RPMI8226 (cell line): Measurements from ENCODE around the gene TMEM87A.
"Not testable (repeated sequence)": the region's sequence is repeated elsewhere in the genome, so short reads cannot be mapped to it uniquely, and the experiment has no call there.

Experiments used
- DNase-seq: peaks from one replicate; pipeline ENCODE4 v3.0.0-alpha.2; 2015

TMEM87A gene, protein sequence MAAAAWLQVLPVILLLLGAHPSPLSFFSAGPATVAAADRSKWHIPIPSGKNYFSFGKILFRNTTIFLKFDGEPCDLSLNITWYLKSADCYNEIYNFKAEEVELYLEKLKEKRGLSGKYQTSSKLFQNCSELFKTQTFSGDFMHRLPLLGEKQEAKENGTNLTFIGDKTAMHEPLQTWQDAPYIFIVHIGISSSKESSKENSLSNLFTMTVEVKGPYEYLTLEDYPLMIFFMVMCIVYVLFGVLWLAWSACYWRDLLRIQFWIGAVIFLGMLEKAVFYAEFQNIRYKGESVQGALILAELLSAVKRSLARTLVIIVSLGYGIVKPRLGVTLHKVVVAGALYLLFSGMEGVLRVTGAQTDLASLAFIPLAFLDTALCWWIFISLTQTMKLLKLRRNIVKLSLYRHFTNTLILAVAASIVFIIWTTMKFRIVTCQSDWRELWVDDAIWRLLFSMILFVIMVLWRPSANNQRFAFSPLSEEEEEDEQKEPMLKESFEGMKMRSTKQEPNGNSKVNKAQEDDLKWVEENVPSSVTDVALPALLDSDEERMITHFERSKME

DNA sequence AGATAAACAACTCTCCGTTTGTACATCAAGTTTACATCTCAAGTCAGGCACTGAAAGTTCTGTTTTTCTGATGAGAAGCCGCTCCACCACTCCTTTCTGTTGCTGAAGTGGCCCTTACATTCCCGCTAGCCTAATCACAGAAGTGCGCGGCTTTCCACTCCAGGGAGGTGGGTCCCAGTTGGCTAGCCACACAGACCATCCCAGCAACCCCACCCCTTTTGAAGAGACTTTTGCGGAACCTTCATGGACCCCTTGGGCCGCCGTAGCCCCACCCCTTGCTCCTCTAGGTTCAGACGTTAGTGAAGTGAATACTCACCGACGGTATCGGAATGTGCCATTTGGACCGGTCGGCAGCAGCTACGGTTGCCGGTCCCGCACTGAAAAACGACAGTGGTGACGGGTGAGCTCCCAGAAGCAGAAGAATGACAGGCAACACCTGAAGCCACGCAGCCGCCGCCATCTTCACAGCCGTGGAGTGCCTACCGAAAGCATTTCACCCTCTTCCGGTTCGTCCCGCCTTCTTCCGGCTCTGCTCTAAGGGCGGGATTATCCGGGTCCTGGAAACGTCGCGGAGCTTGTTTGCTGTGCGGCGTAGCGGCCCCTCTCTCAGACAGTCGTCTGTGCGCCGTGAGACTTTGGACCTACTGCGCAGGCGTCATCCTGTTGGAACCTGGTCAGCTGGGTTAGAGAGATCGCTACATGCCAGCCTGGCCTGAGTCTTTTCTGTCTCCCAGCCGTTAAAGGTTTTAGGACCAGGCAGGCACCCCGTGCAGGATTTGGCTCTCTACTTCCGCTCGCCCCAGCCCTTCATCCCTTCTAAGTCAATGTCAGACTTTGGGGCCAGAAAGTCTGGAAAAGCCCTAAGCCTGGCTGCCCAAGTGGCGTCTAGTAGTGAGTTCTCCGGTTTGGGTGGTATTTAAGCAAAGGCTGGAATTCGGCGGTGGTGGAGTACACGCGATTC is at the start of gene TMEM87A, which contains the start of gene GANC:
TSS of gene TMEM87A (minus strand) at position 495 of the 961 bp plus-strand sequence. CDS start at position 460, 35 bp downstream.
TSS of gene GANC (plus strand) at position 263 of the 961 bp plus-strand sequence. CDS start 1,281 bp downstream, outside the sequence.
- DNase-seq: peak; percentile 95

DNA sequence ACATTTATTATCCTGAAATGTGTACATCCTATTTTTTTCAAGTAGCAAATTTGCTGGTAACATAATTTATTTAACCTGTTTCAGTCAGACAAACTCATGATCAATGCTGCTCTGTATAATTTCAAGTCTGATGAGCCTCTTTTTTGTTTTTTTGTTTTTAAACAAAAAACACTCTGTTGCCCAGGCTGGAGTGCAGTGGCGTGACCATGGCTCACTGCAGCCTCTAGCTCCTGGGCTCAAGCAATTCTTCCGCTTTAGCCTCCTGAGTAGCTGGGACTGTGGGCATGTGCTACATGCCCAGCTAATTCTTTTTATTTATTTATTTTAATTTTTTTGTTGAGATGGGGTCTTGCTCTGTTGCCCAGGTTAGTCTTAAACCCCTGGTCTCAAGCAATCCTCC is 46.0 kb upstream of the TMEM87A start:
- DNase-seq: no peak

DNA sequence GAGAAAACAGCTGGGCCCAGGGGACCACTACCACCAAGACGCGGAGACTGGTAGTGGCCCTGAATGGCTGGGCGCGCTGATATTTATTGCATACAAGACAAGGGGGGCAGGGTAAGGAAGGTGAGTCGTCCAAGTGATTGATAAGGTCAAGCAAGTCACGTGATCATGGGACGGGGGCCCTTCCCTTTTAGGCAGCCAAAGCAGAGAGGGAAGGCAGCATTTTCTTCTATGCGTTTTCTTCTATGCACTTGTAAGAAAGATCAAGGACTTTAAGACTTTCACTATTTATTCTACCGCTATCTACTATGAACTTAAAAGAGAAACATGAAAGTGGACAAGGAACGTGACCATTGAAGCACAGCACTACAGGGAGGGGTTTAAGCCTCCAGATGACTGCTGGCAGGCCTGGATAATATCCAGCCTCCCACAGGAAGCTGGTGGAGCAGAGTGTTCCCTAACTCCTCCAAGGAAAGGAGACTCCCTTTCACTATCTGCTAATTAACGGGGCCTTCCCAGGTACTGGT is 43.1 kb upstream of the TMEM87A start:
- not testable (repeated sequence) for DNase-seq

DNA sequence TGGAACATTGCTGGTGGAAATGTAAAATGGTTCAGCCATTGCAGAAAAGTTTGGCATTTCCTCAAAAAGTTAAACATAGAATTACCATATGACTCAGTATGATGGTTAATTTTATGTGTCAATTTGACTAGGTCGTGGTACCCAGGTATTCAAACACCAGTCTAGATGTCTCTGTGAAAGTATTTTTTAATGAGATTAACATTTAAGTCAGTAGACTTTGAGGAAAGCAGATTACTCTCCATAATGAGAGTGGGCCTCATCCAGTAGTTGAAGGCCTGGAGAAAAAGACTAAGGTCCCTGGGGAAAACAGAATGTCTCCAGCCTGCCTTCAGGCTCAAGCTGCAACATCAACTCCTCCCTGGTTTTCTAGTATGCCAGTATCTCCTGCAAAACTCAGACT is 42.3 kb upstream of the TMEM87A start:
- DNase-seq: no peak

DNA sequence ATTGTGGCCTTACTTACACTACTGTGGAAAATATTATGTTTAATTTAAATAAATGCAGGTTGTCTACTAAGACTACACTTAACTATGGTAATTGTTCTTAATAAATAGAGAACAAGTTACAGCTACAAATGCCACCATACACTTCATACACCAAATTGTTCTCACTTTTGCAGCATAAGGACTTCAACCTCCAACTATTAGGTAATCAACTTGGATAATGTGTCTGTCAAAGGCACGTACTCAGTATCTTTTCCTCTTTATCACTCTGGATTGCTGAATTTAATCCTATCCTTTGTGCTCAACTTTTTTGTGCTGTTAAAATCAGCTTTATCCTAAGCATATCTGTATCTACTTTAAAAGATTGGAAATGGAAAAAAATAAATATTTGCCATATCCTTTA is 41.6 kb upstream of the TMEM87A start:
- no peak for DNase-seq

DNA sequence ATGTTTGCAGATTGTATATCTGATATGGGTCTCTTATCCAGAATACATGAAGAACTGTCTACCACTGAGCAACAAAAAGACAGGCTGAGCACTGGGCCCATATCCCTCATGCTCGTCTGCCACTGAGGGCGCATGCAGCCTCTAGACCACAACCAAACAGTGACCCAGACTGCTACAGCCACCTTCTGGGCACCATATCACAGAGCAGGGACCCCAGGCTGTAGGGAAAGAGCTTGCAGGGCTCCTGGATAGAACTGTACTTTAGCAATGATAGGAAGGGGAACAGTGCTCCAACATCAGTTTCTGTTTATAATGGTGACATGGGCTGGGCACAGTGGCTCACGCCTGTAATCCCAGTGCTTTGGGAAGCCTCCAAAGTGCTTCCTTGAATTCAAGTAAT is 40.2 kb upstream of the TMEM87A start:
- DNase-seq: no peak

DNA sequence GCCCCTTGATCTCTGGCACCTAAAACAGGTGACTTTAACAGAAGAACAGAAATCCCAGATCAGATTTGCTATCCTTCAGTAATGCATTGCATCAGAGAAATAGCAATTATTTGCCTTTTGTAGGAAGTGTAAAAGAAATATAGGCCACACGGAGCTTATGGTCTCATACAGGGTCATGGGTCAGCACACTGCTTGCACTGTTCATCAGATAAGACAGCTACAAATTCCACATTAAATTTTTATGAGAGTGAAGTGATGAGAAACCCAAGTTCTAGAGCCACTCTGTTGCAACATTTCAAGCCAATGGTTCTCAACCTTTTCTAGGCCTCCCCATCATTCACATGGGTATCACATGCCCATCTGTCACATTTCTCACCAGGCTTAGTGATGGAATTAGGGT is 33.4 kb upstream of the TMEM87A start:
- DNase-seq: no peak

DNA sequence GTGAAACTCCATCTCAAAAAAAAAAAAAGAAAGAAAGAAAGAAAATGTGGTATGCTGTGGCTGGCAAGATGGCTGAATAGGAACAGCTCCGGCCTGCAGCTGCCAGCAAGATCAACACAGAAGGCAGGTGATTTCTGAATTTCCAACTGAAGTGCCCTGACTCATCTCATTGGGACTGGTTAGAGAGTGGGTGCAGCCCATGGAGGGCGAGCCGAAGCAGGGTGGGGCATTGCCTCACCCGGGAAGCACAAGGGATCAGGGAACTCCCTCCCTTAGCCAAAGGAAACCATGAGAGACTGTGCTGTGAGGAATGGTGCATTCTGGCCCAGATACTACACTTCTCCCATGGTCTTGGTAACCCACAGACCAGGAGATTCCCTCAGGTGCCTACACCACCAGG is 27.8 kb upstream of the TMEM87A start:
- DNase-seq: not testable (repeated sequence)

DNA sequence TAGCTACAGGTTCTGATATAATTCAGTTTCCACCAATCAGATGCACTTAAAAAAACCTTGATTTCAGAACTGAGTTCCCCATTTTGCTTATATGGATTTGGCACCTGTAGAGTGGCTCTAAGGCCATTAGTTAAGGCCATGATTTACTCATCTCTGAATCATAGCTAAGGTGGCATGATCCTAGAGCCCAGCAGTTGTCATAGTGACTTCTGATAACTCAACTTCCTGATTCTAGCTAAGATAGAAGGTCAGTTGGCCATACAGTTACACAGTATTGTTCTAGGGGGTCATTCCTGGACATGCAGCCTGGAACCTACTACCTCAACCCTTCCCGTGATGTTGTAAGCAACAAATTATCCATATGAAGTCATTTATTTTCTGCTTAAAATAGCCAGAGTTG is 15.9 kb upstream of the TMEM87A start:
- no peak for DNase-seq

DNA sequence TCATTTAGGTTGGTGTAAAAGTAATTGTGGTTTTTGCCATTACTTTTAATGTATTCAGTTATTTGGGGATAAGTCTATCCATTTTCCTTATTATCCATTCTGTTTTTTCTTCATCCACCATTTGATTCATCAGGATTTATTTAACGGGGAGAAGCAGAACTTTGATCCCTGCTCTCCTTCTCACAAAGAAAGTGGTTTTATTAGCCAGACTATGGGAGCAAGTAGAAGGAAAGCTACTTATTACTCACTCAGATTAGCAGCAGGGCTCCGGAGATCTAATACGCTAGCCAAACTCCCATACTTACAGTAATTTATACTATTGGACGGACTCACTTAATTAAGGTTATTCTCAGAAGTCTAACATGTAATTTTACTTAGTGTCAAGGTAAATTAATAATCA is 14.7 kb upstream of the TMEM87A start:
- DNase-seq: no peak

DNA sequence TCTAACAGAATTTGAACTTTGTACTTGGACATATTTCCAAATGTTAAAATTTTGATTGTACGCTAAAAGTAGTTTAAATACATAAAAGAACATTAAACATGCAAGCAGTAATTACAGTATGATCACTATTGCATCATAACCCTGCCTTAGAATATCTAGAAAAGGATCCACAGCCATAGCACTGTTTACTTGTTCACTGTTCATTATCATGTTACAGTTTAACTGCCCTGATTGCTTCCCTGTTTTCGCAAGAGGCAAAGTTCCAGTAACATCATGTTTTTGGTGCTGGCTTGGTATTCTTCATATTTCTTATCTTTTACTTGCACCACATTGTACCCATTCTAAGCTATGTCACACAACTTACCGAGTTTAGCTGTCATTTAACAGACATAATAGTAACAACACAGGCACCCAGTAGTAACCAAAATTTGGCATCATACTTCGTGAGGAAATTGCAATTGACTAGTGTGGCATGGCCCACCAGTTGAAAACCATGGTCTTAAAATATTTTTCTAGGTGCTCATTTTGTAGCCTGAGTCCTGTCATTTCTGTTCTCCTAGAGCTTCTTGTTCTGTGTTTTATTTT is 13.3 kb upstream of the TMEM87A start:
- DNase-seq: no peak

DNA sequence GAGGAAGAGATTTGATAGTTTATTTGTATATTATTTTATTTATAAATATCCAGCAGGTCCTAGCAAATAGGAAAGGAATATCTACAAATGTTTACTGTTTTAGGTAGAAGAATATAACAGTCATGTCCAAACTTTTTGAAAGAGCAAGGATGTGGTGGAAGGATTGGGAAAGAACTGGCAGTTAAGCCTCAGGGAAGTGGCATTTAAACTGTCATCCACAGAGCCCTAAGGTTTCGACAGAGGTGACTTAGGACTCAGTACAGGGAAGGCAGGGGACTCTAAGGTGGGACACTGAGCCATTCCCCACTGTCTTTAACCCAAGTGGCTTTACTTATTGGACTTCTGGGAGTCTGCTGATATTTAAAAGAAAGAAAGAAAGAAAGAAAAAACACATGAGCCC is 11.8 kb upstream of the TMEM87A start:
- DNase-seq: no peak

DNA sequence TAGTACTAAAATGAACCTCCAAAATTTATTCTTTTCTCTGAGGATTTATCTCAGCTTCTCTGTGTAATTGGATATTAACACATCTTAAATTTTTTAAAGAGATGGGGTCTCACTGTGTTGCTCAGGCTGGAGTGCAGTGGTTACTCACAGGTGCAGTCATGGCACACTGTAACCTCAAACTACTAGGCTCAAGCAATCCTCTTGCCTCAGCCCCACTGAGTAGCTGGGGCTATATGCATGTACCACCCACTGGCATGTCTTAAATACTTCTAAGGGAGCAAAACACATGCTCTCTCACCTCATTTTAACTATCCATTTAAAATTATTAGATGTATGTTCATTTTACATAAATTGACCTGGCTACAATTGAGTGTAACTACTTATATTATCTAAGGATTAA is 11.3 kb upstream of the TMEM87A start:
- DNase-seq: no peak

DNA sequence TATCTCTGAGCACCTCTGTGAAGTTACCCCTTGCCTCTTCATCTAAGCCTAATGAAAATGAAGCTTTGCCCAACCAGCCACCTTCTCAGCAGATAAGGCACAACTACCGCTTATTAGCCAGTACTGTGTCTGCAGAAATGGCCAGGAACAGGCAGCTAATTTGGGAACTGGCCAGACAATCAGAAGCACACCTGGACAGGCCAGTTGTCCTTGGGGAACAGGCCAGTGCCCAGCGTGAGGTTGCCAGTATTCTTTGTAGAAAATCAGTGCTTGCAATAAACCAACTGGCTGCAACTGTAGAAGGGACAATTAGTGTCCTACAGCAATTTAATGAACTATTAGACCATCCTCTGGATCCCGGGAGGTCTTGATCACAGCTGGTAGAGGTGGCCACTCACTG is 10.4 kb upstream of the TMEM87A start:
- DNase-seq: no peak

DNA sequence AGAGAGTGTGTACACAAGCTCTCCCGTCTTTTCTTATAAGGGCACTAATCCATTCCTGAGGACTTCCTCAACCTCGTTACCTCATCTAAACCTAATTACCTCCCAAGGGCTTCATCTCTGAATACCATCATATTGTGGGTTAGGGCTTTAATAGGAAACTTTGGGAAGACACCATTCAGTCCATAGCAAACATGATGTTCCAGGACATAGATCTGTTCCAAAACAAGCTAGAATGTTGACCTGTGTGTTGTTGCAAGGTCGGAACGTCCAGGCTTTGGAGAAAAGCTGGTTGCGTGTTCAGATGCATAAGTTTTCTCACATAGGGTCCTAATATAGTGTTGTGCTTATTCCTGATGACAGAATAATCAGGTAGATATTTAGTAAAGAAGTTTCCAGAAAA is 9.7 kb upstream of the TMEM87A start:
- no peak for DNase-seq

DNA sequence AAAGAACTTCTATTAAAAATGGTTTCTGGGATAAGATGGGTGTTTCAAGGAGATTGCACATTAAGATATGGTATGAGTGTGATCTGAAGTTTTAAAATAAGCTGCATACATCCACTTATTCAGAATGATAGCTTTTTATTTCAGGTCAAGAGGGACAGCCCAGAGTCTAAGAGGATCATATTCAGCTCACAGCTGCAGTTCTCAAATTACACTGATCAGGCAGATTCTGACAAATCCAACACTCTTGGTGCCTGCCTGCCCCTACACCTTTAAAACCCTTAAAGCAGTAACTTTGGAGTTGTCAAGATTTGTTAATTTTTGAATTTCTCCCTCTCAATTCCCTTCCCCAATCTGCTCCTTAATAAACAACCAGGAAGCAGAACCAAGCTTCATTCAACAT is 9.1 kb upstream of the TMEM87A start:
- DNase-seq: no peak

DNA sequence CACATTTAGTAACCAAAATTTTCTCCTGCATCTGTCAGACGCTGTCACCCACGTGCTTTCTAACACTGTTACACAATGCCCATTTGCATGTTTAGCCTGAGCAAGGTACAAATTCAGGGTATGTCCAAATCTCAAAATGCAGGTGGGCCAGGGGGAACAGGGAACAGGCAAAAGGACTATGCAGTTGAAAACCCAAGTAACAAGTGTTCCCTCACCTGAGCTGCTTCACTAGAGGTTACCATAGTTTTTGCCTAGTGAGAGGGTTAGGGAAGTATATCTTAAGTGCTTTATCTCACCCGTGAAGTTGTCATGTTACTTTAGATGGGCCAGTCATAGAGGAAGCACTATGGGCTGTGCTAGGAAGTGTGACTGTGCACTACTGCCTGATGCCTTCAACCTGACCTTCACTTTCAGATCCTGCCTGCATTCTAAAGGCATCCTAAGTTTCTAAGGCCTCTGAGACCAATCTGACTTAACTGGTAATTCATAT is 6.0 kb upstream of the TMEM87A start:
- no peak for DNase-seq

DNA sequence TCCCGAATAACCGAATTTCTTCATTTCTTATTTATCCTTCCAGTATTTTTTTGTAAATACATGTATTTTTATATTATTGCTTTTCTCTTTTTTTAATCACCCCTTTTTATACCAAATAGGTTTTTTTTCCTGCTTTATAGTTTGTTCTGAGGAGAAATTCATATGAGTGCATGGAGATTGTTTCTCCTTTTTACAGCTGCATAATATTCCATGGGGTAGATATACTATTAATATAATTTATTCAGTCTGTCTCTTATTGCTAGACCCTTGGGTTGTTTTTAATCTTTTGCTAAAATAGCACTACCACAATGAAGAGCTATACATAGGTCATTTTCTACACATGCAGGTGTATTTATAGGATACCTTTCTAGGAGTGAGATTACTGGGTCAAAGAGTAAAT is 3.5 kb upstream of the TMEM87A start:
- no peak for DNase-seq

DNA sequence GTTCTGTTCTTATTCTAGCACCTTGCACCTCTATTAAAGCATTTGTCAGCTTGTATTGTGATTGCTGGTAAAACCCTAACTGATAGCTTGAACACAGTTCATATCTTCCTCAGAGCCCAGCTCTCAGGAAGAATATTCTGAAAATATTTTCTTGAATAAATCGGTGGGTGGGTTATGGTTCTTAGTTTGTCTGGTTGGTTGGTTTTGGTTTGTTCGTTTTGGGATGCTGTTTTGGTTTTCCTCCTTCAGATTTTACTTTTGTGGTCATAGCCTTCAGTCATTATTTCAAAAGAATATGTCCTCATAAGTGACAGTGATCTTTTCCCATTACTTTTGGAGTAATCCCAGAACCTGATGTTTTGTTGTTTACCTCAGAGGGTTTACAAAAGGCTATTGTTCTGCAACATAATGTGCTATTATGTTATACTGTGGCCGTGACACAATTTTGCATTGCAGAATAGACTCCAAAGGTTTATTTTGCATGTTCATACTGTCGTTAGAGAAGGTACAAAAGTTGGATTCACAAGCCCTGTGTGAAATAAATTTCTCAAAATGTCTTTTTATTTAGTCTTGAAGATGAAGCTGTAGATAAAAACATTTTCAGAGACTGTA is 2.7 kb upstream of the TMEM87A start:
- no peak for DNase-seq

DNA sequence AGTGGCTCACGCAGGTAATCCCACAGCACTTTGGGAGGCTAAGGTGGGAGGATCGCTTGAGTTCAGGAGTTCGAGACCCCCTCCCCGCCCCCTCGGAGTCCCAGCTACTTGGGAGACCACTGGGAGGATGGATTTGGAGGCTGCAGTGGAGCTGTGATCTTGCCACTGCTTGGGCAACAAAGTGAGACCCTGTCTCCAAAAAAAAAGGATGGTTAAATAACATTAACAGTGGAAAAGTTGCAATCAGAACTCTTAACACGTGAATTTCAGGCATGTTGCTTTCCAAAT is 1.4 kb upstream of the TMEM87A start:
- no peak for DNase-seq

DNA sequence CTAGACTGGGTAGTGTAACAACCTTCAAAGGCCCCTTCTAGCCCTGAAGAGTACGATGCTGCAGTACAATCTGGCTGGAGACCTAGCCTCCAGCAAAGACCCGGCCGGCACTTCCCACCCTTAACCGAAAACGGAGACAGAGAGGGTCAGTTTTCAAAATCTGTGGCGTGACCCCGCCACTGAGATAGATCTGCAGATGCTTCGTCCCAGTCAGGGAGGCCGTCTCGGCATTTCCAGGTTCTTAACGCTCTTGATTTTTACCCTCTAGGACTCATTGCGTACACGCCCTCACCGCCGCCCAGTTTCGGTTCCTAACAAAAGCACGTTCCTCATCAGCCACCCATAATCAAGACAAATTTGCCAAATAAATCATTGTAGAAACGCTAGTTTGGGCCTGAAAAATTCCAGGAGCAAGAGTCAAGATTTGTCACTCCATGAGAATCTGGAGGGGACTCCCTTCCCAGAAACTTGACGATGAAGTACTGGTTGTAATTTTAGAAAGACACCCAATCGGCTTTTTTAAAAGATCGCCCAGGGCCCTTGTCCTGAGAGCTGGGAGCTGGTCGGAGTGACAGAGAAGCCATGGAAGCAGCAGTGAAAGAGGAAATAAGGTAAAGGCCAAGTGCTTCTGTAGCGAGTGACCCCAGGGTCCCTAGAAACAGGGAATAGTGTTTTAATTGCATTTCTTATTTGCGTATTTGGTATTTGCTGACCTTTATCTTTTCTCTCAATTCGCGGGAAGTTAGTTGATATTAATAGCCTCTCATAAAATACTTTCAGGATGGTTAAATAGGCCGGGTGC is 868 bp upstream of the TMEM87A start:
- peak; percentile 67 for DNase-seq

DNA sequence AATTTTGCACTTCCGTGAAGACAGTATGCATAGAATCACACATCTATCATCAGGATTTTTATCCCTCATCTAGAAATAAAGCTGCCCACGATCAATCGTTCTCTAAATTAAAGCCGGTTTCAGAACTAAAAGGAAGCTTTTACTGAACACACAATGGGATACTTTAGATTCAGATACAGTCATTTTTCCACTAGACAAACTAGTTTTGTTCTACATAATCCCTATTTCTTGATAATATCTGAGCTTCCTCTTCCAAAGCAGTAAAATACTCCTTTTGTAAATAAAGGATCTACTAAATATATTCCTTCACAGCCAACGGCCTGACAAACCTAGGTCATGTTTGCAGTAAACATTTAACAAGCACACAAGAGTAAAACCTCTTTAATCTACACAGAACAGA is 2.2 kb downstream of the TMEM87A start:
- DNase-seq: no peak
